ENCODE results near the gene KSR2. TPM values are rescaled to one million over a fixed set of nuclear protein-coding genes. Genes with fewer than 3 reads are reported as not detected.

Gene KSR2
- total RNA-seq, 4 donors from 2014 or later = 0.02 to 0.10 TPM; not detected in 2

DNA sequence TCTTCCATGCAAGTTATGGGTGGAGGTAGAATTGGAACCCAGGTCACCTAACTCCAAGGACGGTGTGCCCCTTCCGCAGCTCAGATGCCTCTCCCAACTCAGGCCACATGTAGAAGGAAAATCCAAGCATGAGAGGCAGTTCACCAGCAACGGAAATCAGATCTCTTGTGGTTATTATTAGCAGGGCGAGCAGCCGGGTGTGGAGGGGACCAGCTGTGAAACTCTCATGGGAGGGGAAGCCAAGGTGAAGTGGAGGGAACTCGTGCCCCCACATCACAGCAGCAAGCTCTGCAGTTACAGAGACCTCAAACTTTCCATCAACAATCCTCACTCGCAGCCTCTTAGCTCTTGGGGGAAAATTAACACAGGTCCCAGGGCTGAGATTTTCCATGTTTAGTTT is 79.7 kb downstream of the KSR2 start:
- TF ChIP-seq, protein P1, sequence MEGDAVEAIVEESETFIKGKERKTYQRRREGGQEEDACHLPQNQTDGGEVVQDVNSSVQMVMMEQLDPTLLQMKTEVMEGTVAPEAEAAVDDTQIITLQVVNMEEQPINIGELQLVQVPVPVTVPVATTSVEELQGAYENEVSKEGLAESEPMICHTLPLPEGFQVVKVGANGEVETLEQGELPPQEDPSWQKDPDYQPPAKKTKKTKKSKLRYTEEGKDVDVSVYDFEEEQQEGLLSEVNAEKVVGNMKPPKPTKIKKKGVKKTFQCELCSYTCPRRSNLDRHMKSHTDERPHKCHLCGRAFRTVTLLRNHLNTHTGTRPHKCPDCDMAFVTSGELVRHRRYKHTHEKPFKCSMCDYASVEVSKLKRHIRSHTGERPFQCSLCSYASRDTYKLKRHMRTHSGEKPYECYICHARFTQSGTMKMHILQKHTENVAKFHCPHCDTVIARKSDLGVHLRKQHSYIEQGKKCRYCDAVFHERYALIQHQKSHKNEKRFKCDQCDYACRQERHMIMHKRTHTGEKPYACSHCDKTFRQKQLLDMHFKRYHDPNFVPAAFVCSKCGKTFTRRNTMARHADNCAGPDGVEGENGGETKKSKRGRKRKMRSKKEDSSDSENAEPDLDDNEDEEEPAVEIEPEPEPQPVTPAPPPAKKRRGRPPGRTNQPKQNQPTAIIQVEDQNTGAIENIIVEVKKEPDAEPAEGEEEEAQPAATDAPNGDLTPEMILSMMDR (IDR thresholded peaks at IDR 0.05 in 4 of 5, conservative IDR thresholded peaks at IDR 0.05 in 1 of 5) = no peak
- no peak for TF ChIP-seq POLR2A (IDR thresholded peaks at IDR 0.05)
- no peaks in the 10 kb centered on the region for H3K36me3 ChIP-seq
- H3K9me3 ChIP-seq = no peaks in the 10 kb centered on the region
- H3K27me3 ChIP-seq = no peaks in the 10 kb centered on the region
- H3K4me1 ChIP-seq = no peaks in the 10 kb centered on the region
- in situ Hi-C loops (cut with MboI; ENCODE audit: low sequenced_read_pairs in 4 of 4) (no loop called here), intact Hi-C loops (cut with DNase I; ENCODE audit: low total_unique reads) (no loop called here)
- ATAC-seq (no peak), DNase-seq (no peak)
- H3K4me3 ChIP-seq = no peak overlapping the region
- H3K27ac ChIP-seq = no peak overlapping the region

DNA sequence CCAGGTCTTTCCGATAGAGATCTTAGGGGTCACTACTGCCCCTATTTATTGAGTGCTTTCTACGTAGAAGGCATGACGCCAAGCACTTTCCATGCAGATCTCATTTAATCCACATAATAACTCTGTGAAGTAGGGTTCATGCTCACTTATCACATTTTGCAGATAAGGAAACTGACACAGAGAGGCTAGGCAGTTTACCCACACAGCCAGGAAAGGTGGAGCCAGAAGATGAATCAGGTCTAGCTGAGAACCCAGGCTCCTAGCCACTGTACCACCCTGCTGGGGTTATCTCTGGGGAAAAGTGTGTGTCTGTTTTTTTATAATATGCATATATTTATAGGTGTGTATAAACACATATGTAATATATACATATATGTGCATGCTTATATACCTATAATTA is 83.6 kb downstream of the KSR2 start:
- Histone ChIP-seq H3K4me3 (no peak overlapping the region), H3K9me3 (no peaks in the 10 kb centered on the region), H3K4me1 (no peaks in the 10 kb centered on the region), H3K27me3 (peaks cover 0 to 3% (median 0%) of the 10 kb centered on the region in 3 donors), H3K36me3 (no peaks in the 10 kb centered on the region), H3K27ac (no peak overlapping the region)
- ATAC-seq = no peak
- intact Hi-C loops (cut with DNase I; ENCODE audit: low total_unique reads) = no loop called here
- DNase-seq = no peak
- TF ChIP-seq, protein P1 (IDR thresholded peaks at IDR 0.05 in 4 of 5, conservative IDR thresholded peaks at IDR 0.05 in 1 of 5) = no peak
- no peak for TF ChIP-seq POLR2A (IDR thresholded peaks at IDR 0.05)
- in situ Hi-C loops (cut with MboI; ENCODE audit: low sequenced_read_pairs in 4 of 4) = no loop called here

GRCh38 chr12:117884161-117884560 is 84.6 kb downstream of the KSR2 start:
- no peak for ATAC-seq
- H3K27me3 ChIP-seq = peaks cover 0 to 3% (median 0%) of the 10 kb centered on the region in 3 donors

GRCh38 chr12:117882603-117883184 is 86.1 kb downstream of the KSR2 start:
- Histone ChIP-seq H3K27ac (no peak overlapping the region), H3K4me3 (no peak overlapping the region), H3K27me3 (peaks cover 0 to 12% (median 5%) of the 10 kb centered on the region in 3 donors), H3K36me3 (no peaks in the 10 kb centered on the region), H3K9me3 (no peaks in the 10 kb centered on the region), H3K4me1 (no peaks in the 10 kb centered on the region)
- ATAC-seq = no peak
- TF ChIP-seq POLR2A (IDR thresholded peaks at IDR 0.05) = no peak
- TF ChIP-seq, protein P1 (IDR thresholded peaks at IDR 0.05 in 4 of 5, conservative IDR thresholded peaks at IDR 0.05 in 1 of 5) = no peak
- in situ Hi-C loops (cut with MboI; ENCODE audit: low sequenced_read_pairs in 4 of 4) (no loop called here), intact Hi-C loops (cut with DNase I; ENCODE audit: low total_unique reads) (no loop called here)
- no peak for DNase-seq

More at GRCh38 chr12:117884161-117884560, 84.6 kb downstream of the KSR2 start:
- Histone ChIP-seq H3K4me1 (no peaks in the 10 kb centered on the region), H3K27ac (no peak overlapping the region), H3K9me3 (no peaks in the 10 kb centered on the region), H3K36me3 (no peaks in the 10 kb centered on the region), H3K4me3 (no peak overlapping the region)
- in situ Hi-C loops (cut with MboI; ENCODE audit: low sequenced_read_pairs in 4 of 4) = no loop called here
- intact Hi-C loops (cut with DNase I; ENCODE audit: low total_unique reads) = no loop called here
- TF ChIP-seq, protein P1 (IDR thresholded peaks at IDR 0.05 in 4 of 5, conservative IDR thresholded peaks at IDR 0.05 in 1 of 5) = no peak
- TF ChIP-seq POLR2A (IDR thresholded peaks at IDR 0.05) = no peak
- no peak for DNase-seq

GRCh38 chr12:117882181-117882580 is 86.6 kb downstream of the KSR2 start:
- no peaks in the 10 kb centered on the region for H3K36me3 ChIP-seq
- no peak overlapping the region for H3K27ac ChIP-seq
- peaks cover 0 to 14% (median 8%) of the 10 kb centered on the region in 3 donors for H3K27me3 ChIP-seq
- no peaks in the 10 kb centered on the region for H3K9me3 ChIP-seq
- no peak for TF ChIP-seq POLR2A (IDR thresholded peaks at IDR 0.05)
- TF ChIP-seq, protein P1 (IDR thresholded peaks at IDR 0.05 in 4 of 5, conservative IDR thresholded peaks at IDR 0.05 in 1 of 5) = no peak
- intact Hi-C loops (cut with DNase I; ENCODE audit: low total_unique reads) = no loop called here
- H3K4me1 ChIP-seq = no peaks in the 10 kb centered on the region
- DNase-seq (no peak), ATAC-seq (no peak)
- in situ Hi-C loops (cut with MboI; ENCODE audit: low sequenced_read_pairs in 4 of 4) = no loop called here
- H3K4me3 ChIP-seq = no peak overlapping the region

All from gastrocnemius medialis (tissue), 4 donors.